Measurements from ENCODE around the gene CD6.

GRCh38 chr11:60948250-60948649, 23.2 kb upstream of the CD6 start:
- TF ChIP-seq GATA2 (IDR thresholded peaks at IDR 0.05; ENCODE audit: low read depth, low read length): no peak
- TF ChIP-seq GATA3 (IDR thresholded peaks at IDR 0.05; ENCODE audit: low read depth, low read length): no peak
